ENCODE measurements around the gene ZNF598. TPM values are rescaled to one million over a fixed set of nuclear protein-coding genes. Genes with fewer than 3 reads are reported as not detected.

The ZNF598 gene
- total RNA-seq, 1 experiment from 2014 or later, result 50.4 TPM

DNA sequence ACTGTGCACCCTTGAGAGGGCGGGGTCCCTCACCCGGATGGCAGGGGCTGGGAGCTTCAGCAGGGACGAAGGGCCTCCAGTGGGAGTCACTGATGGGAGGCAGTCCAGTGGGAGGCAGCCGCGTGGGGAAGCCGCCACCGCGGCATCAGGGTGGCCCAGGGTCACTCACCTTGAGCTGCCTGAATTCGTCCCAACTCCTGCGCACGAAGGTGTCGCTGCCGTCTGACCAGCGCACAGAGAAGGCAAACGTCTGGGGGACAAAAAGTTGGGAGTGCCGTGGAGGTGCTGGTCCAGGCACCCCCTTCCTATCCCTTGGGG, 28.9 kb downstream of the ZNF598 start:
- intact Hi-C loops (cut with micrococcal nuclease; ENCODE audit: unreplicated experiment), result no loop called here
- no TSS peak for BruUV-seq (replicated peaks)
- H3K9me3 Mint-ChIP-seq (ENCODE audit: unreplicated experiment), result no peaks in the 10 kb centered on the region
- H3K4me3 ChIP-seq (ENCODE audit: low read depth, low read length), result no peak overlapping the region
- peaks cover 7% of the 10 kb centered on the region for H3K4me1 Mint-ChIP-seq (ENCODE audit: low read depth, unreplicated experiment)
- no peak for DNase-seq
- H3K27ac Mint-ChIP-seq (ENCODE audit: unreplicated experiment), result no peak overlapping the region
- H3K36me3 Mint-ChIP-seq (ENCODE audit: insufficient read depth, unreplicated experiment), result peaks cover 46% of the 10 kb centered on the region
- no peak overlapping the region for H3K4me3 Mint-ChIP-seq (ENCODE audit: unreplicated experiment)
- H3K9me3 ChIP-seq, result no peaks in the 10 kb centered on the region
- no peak for TF ChIP-seq CTCF (IDR thresholded peaks at IDR 0.05; ENCODE audit: insufficient read depth in 1 of 2, low read depth in 1 of 2, low read length in 1 of 2, severe bottlenecking in 1 of 2, unreplicated experiment in 1 of 2)
- ChIA-PET POLR2A (interaction anchor here (0.5 to 0.7 kb wide), 2 partner anchors 9 to 110 kb away, joined by 3 to 5 read pairs; no protein-coding TSS in a partner anchor), CTCF (interaction anchor here (1.5 kb wide), 1 partner anchor 22 kb away, joined by 3 read pairs; no protein-coding TSS in a partner anchor)
- peaks cover 15% of the 10 kb centered on the region for H3K4me1 ChIP-seq
- H3K27me3 ChIP-seq (replicated peaks; ENCODE audit: control insufficient read depth, insufficient read depth, low read length), result no peaks in the 10 kb centered on the region
- no peaks in the 10 kb centered on the region; the same call in 1 of the 2 replicates for H3K36me3 ChIP-seq (ENCODE audit: control insufficient read depth, insufficient read depth, low read length)
- H3K27me3 Mint-ChIP-seq (ENCODE audit: insufficient read depth, unreplicated experiment), result no peaks in the 10 kb centered on the region

GRCh38 chr16:1980030-1980769, 29.4 kb downstream of the ZNF598 start:
- Histone ChIP-seq H3K36me3 (ENCODE audit: control insufficient read depth, insufficient read depth, low read length) (no peaks in the 10 kb centered on the region; the same call in 1 of the 2 replicates), H3K4me3 (ENCODE audit: low read depth, low read length) (no peak overlapping the region), H3K4me1 (peaks cover 10% of the 10 kb centered on the region), H3K27me3 (replicated peaks; ENCODE audit: control insufficient read depth, insufficient read depth, low read length) (no peaks in the 10 kb centered on the region), H3K9me3 (no peaks in the 10 kb centered on the region)
- ChIA-PET POLR2A (interaction anchor here (0.5 kb wide), 1 partner anchor 110 kb away, joined by 5 read pairs; no protein-coding TSS in a partner anchor), CTCF (interaction anchor here (1.5 kb wide), 1 partner anchor 23 kb away, joined by 3 read pairs; no protein-coding TSS in a partner anchor)
- TF ChIP-seq CTCF (IDR thresholded peaks at IDR 0.05; ENCODE audit: insufficient read depth in 1 of 2, low read depth in 1 of 2, low read length in 1 of 2, severe bottlenecking in 1 of 2, unreplicated experiment in 1 of 2), result no peak
- no peak overlapping the region for H3K27ac Mint-ChIP-seq (ENCODE audit: unreplicated experiment)
- no peaks in the 10 kb centered on the region for H3K9me3 Mint-ChIP-seq (ENCODE audit: unreplicated experiment)
- DNase-seq, result no peak
- H3K36me3 Mint-ChIP-seq (ENCODE audit: insufficient read depth, unreplicated experiment), result peaks cover 46% of the 10 kb centered on the region
- intact Hi-C loops (cut with micrococcal nuclease; ENCODE audit: unreplicated experiment), result no loop called here
- no peaks in the 10 kb centered on the region for H3K27me3 Mint-ChIP-seq (ENCODE audit: insufficient read depth, unreplicated experiment)
- no peak overlapping the region for H3K4me3 Mint-ChIP-seq (ENCODE audit: unreplicated experiment)
- BruUV-seq (replicated peaks), result no TSS peak
- peaks cover 7% of the 10 kb centered on the region for H3K4me1 Mint-ChIP-seq (ENCODE audit: low read depth, unreplicated experiment)

DNA sequence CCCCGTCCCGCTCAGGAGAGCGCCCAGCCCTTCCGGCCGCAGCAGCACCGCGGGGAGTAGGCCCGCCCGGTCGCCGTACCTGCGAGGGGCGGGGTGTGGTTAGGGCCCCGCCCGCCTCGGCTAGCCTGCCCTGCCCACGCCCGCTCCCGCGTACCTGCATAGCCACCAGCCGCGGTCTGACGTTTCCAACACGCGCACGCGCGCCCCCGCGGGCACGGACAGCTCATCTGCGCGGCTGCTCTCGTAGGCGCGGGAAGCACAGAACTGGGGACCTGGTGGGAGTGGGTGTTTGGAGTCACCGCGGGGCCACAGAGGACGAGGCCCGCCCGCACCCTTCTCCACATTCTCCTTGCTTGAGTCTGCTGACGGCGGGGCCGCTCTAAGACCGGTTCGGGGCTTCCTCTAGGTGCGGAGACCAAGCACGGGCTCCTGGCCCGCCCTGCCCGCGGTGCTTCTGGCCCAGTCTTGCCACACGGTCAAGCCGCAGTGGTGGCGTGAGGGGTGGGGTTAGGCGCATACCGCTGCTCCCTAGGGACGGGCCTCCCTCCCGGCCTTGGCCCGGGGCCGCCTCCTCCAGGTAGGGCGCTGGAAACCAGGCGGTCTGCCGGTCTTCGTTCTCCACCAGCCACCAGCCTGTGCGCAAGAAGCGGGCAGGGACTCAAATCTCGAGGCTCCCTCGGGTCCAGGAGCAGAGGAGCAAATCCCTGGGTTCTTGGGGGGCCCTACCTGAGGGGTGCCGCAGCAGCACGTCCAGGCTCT, 30.2 kb downstream of the ZNF598 start:
- no peaks in the 10 kb centered on the region; the same call in 1 of the 2 replicates for H3K36me3 ChIP-seq (ENCODE audit: control insufficient read depth, insufficient read depth, low read length)
- TF ChIP-seq CTCF (IDR thresholded peaks at IDR 0.05; ENCODE audit: insufficient read depth in 1 of 2, low read depth in 1 of 2, low read length in 1 of 2, severe bottlenecking in 1 of 2, unreplicated experiment in 1 of 2), result no peak
- H3K27me3 ChIP-seq (replicated peaks; ENCODE audit: control insufficient read depth, insufficient read depth, low read length), result no peaks in the 10 kb centered on the region
- ChIA-PET POLR2A (no interaction called here), CTCF (interaction anchor here (0.6 kb wide), 1 partner anchor 15 kb away, joined by 6 read pairs; the partner anchor contains the start of gene RPS2)
- H3K36me3 Mint-ChIP-seq (ENCODE audit: insufficient read depth, unreplicated experiment), result peaks cover 45% of the 10 kb centered on the region
- no peak for DNase-seq
- no TSS peak for BruUV-seq (replicated peaks)
- H3K27me3 Mint-ChIP-seq (ENCODE audit: insufficient read depth, unreplicated experiment), result no peaks in the 10 kb centered on the region
- H3K4me3 ChIP-seq (ENCODE audit: low read depth, low read length), result no peak overlapping the region
- no peak overlapping the region for H3K27ac Mint-ChIP-seq (ENCODE audit: unreplicated experiment)
- no peak overlapping the region for H3K4me3 Mint-ChIP-seq (ENCODE audit: unreplicated experiment)
- intact Hi-C loops (cut with micrococcal nuclease; ENCODE audit: unreplicated experiment), result no loop called here
- peaks cover 6% of the 10 kb centered on the region; the same call in 1 of the 2 replicates for H3K4me1 ChIP-seq
- H3K9me3 Mint-ChIP-seq (ENCODE audit: unreplicated experiment), result no peaks in the 10 kb centered on the region
- H3K4me1 Mint-ChIP-seq (ENCODE audit: low read depth, unreplicated experiment), result peaks cover 7% of the 10 kb centered on the region
- H3K9me3 ChIP-seq, result no peaks in the 10 kb centered on the region
